C4-2B (cell line): Measurements from ENCODE around the gene BABAM2.

Source experiments
- H3K27ac ChIP-seq: fragments of 450-650 bp; 2 replicates; pipeline ENCODE4 v1.5.1; 2017
- ZFX ChIP-seq: fragments of 450-650 bp; IDR thresholded peaks from 2 replicates; pipeline ENCODE4 v1.6.1; 2017
- TF ChIP-seq, protein P1 (sequence below): fragments of 450-650 bp; conservative IDR thresholded peaks from 2 replicates; pipeline ENCODE4 v1.5.1; 2017; ENCODE audit warnings: mild to moderate bottlenecking

The BABAM2 gene

DNA sequence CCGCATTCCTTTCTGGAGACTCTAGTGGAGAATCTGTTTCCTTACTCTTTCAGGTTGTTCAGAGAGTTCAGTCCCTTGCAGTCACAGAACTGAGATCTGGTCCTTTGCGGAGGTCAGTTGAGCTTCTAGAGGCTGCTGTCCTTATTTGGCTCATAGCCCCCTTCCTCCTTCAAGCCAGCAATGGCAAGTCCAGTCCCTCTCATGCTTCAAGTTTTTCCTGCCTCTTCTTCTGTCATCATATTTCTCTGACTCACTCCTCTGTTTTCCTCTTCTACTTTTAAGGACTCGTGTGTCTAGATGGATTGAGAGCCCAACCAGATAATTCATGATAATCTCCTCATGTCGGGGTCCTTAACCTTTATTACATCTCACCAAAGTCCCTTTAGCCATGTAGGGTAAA lies 328.6 kb downstream of the BABAM2 start:
- TF ChIP-seq ZFX: no peak
- TF ChIP-seq, protein P1, sequence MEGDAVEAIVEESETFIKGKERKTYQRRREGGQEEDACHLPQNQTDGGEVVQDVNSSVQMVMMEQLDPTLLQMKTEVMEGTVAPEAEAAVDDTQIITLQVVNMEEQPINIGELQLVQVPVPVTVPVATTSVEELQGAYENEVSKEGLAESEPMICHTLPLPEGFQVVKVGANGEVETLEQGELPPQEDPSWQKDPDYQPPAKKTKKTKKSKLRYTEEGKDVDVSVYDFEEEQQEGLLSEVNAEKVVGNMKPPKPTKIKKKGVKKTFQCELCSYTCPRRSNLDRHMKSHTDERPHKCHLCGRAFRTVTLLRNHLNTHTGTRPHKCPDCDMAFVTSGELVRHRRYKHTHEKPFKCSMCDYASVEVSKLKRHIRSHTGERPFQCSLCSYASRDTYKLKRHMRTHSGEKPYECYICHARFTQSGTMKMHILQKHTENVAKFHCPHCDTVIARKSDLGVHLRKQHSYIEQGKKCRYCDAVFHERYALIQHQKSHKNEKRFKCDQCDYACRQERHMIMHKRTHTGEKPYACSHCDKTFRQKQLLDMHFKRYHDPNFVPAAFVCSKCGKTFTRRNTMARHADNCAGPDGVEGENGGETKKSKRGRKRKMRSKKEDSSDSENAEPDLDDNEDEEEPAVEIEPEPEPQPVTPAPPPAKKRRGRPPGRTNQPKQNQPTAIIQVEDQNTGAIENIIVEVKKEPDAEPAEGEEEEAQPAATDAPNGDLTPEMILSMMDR: no peak
- H3K27ac ChIP-seq: no peak overlapping the region

DNA sequence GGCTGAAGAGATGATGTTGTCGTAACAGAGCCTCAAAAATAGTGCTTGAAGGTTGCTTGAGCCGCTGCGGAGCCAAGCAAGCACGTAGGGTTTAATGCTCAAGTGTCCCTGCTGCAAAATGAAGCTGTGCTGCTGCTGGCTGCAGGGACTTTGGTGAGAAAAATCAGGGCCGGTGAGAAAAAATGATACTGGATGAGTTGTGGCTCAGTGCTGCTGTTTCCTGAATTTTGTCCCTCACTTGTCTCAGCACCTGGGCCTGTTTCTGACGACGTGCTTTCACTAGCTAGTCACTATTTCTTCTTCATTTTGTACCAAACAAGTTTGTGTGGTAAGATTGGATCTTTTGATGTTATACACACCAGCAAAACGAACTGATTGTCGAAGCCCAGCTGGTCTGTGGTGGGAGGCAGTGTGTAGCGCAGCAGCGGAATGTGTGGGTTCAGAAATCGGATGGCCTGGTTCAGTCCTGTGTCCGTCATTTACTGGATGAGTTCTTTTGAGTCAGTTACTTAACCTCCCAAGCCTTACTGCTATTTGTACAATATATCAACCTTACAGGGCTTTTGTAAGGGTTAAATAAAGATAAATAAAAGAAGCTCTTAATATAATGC lies 329.3 kb downstream of the BABAM2 start:
- TF ChIP-seq, protein P1: no peak
- TF ChIP-seq ZFX: no peak
- H3K27ac ChIP-seq: no peak overlapping the region

DNA sequence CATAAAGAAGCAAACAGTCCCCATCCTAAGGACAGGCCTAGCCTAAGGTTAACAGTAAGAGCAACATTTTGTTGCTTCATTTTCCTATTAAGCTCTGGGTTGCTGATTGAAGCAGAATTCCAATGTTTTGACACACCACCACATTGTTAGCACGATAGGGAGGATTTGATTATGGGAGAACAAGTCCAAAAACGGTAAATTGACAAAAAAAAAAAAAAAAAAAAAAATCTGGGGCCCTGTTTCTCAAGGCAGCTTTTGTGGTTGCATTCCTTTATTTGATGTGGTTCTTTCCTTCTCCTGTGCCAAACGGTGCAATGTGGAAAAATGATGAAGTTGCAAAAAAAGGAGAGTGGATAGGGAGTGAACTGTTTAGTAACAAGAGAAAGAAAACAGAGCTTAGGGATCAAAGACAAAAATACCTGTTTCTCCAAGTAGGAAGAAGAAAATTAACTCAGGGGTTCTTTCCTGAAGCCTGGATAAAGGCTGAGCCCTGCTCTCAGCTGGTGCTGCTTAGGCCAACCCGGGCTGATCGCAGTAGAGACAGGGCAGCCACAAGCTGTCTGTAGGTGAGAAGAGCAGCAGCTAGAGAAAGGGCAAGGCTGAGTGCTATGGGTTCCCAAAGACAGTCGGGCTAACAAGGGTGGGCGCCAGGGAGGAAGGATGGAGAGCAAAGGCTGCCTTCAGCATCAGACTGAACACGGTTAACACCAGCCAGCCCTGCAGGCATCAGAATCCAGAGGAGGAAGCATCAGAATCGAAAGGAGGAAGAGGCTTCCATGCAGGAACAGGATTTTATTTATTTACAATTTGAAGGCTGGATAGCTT lies 334.3 kb downstream of the BABAM2 start:
- H3K27ac ChIP-seq: no peak overlapping the region
- TF ChIP-seq, protein P1: no peak
- TF ChIP-seq ZFX: no peak

DNA sequence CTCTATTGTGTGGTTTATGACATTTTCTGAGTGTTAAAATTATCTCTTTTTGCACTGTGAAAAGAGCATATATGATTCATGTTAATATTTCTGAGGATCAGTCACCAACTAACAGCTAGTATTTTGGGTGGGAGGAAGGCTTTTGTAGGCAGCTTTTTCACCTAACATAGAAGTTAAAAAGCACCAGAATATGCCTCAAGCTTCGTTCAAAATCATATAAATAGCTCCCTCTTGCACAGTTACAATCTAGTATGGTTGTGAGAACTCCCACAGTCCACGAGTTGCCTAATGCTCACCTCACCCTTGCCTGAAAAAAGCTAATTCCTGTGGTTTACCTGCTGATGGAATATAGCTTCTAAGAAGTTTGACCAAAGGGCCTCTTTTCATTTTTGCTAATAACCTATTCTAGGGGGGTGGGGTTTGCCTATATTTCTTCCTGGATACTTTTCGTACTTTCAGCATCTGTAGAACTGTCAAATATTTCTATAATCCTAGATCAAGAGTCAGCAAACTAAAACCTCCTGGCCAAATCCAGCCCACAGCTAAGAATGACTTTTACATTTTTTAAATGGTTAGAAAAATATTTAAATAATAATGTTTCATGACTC lies 335.0 kb downstream of the BABAM2 start:
- H3K27ac ChIP-seq: no peak overlapping the region
- TF ChIP-seq ZFX: no peak
- TF ChIP-seq, protein P1: no peak

DNA sequence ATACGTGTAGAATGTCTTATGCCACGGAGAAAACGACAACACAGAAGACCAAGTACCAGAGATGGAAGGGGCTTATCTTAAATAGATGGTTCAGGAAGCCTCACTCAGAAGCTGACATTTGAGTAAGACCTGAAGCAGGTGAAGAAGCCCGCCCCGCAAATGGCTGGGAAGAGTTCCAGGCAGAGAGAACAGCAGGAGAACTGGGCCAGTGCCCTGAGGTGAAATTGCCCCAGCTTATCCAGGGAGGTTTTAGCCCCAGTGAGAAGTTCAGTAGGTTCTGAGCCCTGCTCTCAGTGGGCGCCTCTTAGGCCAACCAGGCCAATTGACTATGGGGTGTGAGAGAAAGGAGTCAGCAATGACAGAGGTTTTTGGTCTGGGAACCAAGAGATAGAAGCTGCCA lies 336.0 kb downstream of the BABAM2 start:
- no peak for TF ChIP-seq ZFX
- TF ChIP-seq, protein P1: no peak
- H3K27ac ChIP-seq: no peak overlapping the region

DNA sequence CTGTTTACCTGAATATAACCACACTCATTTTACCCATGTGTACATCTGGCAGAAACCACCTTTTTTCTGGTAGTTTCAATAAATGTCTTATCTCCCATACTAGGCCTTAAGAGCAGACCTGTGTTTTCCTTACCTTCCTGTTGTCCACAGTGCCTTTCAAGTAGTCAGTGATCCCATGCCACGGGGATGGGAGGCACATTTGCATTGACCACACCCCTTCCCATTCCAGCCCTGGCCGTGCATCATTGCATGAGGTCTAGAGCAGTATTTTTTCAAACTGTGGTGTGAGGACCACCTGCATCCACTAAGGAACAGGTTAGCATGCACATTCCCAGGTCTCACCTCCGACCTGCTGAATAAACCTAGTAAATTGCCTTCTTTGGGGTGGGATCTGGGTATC lies 337.0 kb downstream of the BABAM2 start:
- TF ChIP-seq ZFX: no peak
- TF ChIP-seq, protein P1: no peak
- no peak overlapping the region for H3K27ac ChIP-seq

DNA sequence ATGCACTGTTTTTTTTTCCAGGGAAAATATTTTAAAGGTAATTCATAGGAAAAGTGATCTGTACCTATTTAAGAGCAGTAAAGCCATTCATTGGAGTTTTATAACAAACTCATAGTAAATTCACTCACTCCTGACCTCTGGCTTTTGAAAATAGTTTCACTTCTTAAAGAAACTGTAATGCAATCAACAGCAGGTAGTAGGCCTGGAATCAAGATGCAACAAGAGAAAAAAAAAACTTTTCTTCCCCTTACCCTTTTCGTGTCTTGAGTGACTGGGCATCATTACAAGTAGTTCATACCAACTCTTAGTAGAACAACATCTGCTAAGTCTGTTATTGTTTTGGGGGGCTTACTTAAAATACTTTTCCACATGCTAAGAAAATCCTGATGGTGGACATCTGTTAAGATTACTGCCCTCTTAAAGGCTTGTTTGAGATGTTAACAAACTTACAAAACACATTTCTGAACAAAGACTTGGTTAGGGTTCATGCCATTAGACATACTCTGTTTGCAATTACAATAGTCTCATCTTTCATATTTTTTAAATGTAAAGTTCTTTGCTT lies 338.0 kb downstream of the BABAM2 start:
- H3K27ac ChIP-seq: no peak overlapping the region
- TF ChIP-seq, protein P1: 0 out of 2 replicates have a peak, but pooled peaks have one; percentile 4
- no peak for TF ChIP-seq ZFX
